Spleen (tissue), 11 donors: ENCODE measurements around the gene CANT1. TPM values are rescaled to one million over a fixed set of nuclear protein-coding genes. Genes with fewer than 3 reads are reported as not detected.
A peak's percentile ranks its signal among the peaks of the same experiment; 100 is the strongest.

ENCODE experiments used
- DNase-seq: peaks from one replicate; pipeline ENCODE4 v3.0.0-alpha.2; 2020
- H3K27ac ChIP-seq, 8 donors: fragments of 200-600 bp; sonication (generic) in 7 of 8; 1 replicate in 4 of 8; 2 replicates in 4 of 8; pipeline versions ENCODE4 v1.5.0 to v1.8.0; 2016 to 2021; ENCODE audit warnings: inconsistent platforms in 4 of 8, mild to moderate bottlenecking in 4 of 8, moderate library complexity in 1 of 8
- H3K27me3 ChIP-seq, 7 donors: fragments of 200-600 bp; sonication (generic) in 6 of 7; replicated peaks in 1 of 7; 1 replicate in 4 of 7; 2 replicates in 3 of 7; pipeline versions ENCODE4 v1.5.0 to v1.8.0; 2016 to 2021; ENCODE audit warnings: inconsistent platforms in 3 of 7, mild to moderate bottlenecking in 1 of 7
- H3K36me3 ChIP-seq, 6 donors: fragments of 200-600 bp; sonication (generic) in 5 of 6; 1 replicate in 4 of 6; 2 replicates in 2 of 6; pipeline versions ENCODE4 v1.5.0 to v1.8.0; 2016 to 2021; ENCODE audit warnings: inconsistent platforms in 2 of 6
- H3K4me1 ChIP-seq, 6 donors: fragments of 200-600 bp; sonication (generic) in 5 of 6; 1 replicate in 3 of 6; 2 replicates in 3 of 6; pipeline versions ENCODE4 v1.5.0 to v1.8.0; 2016 to 2021; ENCODE audit warnings: inconsistent platforms in 3 of 6
- H3K4me3 ChIP-seq, 8 donors: fragments of 200-600 bp; sonication (generic) in 7 of 8; 1 replicate in 4 of 8; 2 replicates in 4 of 8; pipeline versions ENCODE4 v1.5.0 to v1.8.0; 2016 to 2021; ENCODE audit warnings: inconsistent platforms in 4 of 8, mild to moderate bottlenecking in 4 of 8, moderate library complexity in 2 of 8
- H3K9me3 ChIP-seq, 8 donors: fragments of 200-600 bp; sonication (generic) in 7 of 8; 1 replicate in 4 of 8; 2 replicates in 4 of 8; pipeline versions ENCODE4 v1.5.0 to v1.8.0; 2016 to 2021; ENCODE audit warnings: inconsistent platforms in 4 of 8
- POLR2A ChIP-seq, 3 donors: fragments of 450-650 bp; IDR thresholded peaks; one replicate each; pipeline ENCODE4 v1.5.1; 2017; ENCODE audit warnings: antibody characterized with exemption in 3 of 3, mild to moderate bottlenecking in 1 of 3
- POLR2AphosphoS5 ChIP-seq, 3 donors: sonication (generic); formaldehyde crosslinking; IDR thresholded peaks; one replicate each; pipeline ENCODE4 v1.5.1; 2017; ENCODE audit warnings: antibody characterized with exemption in 3 of 3
- WGBS, 5 donors: extraction: QIAGEN DNeasy Blood & Tissue Kit in 3 of 5; methylation state at CpG; one replicate each; pipeline versions ENCODE4 v1.1.5 to v1.1.7; 2013 to 2018; 5-methylcytosine and 5-hydroxymethylcytosine counted together
- intact Hi-C: fragments of 100-400 bp; cut with DNase I; formaldehyde crosslinking; loops from one replicate; pipeline ENCODE4 v1.15.0; 2023; ENCODE audit warnings: low total_unique reads
- polyA plus RNA-seq, 3 donors: library from polyadenylated mRNA; stranded (reverse); fragments of 200-250 nt; gene quantifications; one replicate each; pipeline ENCODE4 v1.2.1, GENCODE V29; 2013
- total RNA-seq, 7 donors: library from RNA; depleted of rRNA in 3 of 7; stranded (reverse); fragments of >200 nt in 3 of 7; fragmentation: NEBNext Ultra II Directional in 4 of 7; extraction: Animal tissue kit (Norgen Biotek cat#: 25700) in 4 of 7; gene quantifications; one replicate each; pipeline versions ENCODE4 v1.1.0 to v1.2.1, GENCODE V29; 2016 to 2021
- TF ChIP-seq, protein P1 (sequence below), 11 experiments: fragments of 200-600 bp in 7 of 11; fragments of 450-650 bp in 4 of 11; sonication (generic) in 4 of 11; IDR thresholded peaks in 8 of 11; conservative IDR thresholded peaks in 3 of 11; 1 replicate in 7 of 11; 2 replicates in 4 of 11; pipeline versions ENCODE4 v1.4.0 to v1.8.0; 2016 to 2021; ENCODE audit warnings: antibody characterized with exemption in 11 of 11, inconsistent platforms in 4 of 11, mild to moderate bottlenecking in 1 of 11
- donor health status: healthy with polysubstance abuse.
- donor health status: DM: no; HTN: no; CAD: no; lungs with moderate emphysema.
- donor health status: DM: no; HTN: no; CAD: no.
- donor health status: Bipolar disorder and iron deficiency.
- donor health status: healthy.
- donor health status: DM: no; HTN: no; CAD: no.
- donor health status: DM: yes; HTN: yes; CAD: no.

The CANT1 gene
- total and polyA plus RNA-seq, 10 donors, result 11.2 to 76.6 (median 50.2) TPM

DNA sequence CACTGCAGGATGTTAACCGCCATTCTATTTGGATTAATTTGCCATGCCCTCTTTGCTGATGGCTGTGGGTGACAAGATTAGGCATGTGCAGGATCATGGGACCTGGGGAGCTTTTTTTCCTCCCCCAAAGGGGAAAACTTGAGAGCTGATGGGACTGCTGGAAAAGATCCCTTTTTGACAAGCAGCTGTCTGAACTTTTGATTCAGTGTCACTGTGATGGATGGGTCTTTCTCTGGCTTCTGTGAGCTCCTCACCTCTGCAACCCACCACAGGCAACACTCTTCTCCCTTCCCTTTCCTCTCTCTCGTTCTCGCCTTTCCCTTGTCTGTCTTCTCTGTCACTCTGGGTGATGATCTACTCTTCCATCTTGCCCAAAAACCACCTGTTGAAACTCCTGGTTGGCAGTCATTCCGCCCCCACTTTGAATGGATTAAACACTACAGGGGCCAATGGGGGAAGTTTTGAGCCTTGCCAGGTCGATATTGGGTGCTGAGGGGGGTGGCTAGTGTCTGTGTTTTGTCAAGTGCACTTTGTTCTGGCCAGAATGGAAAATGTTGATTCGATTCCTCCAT is 3.1 kb upstream of the CANT1 start:
- peak overlapping the region in 5 of 8 donors; percentile 24 to 96 (median 69) for H3K27ac ChIP-seq
- H3K27me3 ChIP-seq, result no peaks in the 10 kb centered on the region
- no peak overlapping the region for H3K4me3 ChIP-seq
- DNase-seq, result no peak
- H3K9me3 ChIP-seq, result peaks cover 0 to 17% (median 9%) of the 10 kb centered on the region in 8 donors
- TF ChIP-seq POLR2AphosphoS5 (IDR thresholded peaks at IDR 0.05), result no peak
- no peak for TF ChIP-seq POLR2A (IDR thresholded peaks at IDR 0.05)
- TF ChIP-seq, protein P1, sequence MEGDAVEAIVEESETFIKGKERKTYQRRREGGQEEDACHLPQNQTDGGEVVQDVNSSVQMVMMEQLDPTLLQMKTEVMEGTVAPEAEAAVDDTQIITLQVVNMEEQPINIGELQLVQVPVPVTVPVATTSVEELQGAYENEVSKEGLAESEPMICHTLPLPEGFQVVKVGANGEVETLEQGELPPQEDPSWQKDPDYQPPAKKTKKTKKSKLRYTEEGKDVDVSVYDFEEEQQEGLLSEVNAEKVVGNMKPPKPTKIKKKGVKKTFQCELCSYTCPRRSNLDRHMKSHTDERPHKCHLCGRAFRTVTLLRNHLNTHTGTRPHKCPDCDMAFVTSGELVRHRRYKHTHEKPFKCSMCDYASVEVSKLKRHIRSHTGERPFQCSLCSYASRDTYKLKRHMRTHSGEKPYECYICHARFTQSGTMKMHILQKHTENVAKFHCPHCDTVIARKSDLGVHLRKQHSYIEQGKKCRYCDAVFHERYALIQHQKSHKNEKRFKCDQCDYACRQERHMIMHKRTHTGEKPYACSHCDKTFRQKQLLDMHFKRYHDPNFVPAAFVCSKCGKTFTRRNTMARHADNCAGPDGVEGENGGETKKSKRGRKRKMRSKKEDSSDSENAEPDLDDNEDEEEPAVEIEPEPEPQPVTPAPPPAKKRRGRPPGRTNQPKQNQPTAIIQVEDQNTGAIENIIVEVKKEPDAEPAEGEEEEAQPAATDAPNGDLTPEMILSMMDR (IDR thresholded peaks at IDR 0.05 in 8 of 11, conservative IDR thresholded peaks at IDR 0.05 in 3 of 11), result no peak
- intact Hi-C loops, result no loop called here
- H3K4me1 ChIP-seq, result peaks cover 18 to 36% (median 25%) of the 10 kb centered on the region in 6 donors
- H3K36me3 ChIP-seq, result peaks cover 0 to 5% (median 0%) of the 10 kb centered on the region in 6 donors
- 72 to 84% (median 81%) methylated on average over 6 of the region's 6 CpGs for WGBS, 5 donors

DNA sequence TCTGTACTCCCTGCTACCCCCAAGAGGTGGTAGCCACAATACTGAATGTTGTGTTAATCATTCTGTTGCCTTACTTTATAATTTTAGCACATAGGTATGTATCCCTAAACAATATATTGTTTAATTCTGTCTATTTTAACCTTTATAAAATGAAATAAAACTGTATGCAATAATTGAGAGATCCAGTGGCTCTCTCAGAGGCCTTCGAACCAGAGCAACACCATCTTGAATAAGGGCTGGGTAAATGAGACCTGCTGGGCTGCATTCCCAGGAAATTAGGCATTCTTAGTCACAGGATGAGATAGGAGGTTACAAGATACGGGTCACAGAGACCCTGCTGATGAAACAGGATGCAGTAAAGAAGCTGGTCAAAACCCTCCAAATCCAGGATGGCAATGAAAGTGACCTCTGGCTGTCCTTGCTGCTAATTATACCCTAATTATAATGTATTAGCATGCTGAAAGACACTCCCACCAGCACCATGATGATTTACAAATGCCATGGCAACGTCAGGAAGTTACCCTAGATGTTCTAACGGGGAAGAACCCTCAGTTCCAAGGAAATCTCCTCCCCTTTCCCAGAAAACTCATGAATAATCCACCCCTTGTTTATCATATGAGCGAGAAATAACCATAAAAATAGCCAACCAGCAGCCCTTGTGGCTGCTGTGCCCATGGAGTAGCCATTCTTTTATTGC is 2.0 kb upstream of the CANT1 start:
- H3K4me1 ChIP-seq, result peaks cover 29 to 47% (median 35%) of the 10 kb centered on the region in 6 donors
- no peaks in the 10 kb centered on the region for H3K27me3 ChIP-seq
- intact Hi-C loops, result no loop called here
- H3K36me3 ChIP-seq, result peaks cover 0 to 14% (median 0%) of the 10 kb centered on the region in 6 donors
- TF ChIP-seq POLR2AphosphoS5 (IDR thresholded peaks at IDR 0.05) (peak in 1 of 3 donors; percentile 56), POLR2A (IDR thresholded peaks at IDR 0.05) (no peak)
- TF ChIP-seq, protein P1 (IDR thresholded peaks at IDR 0.05 in 8 of 11, conservative IDR thresholded peaks at IDR 0.05 in 3 of 11), result no peak
- H3K4me3 ChIP-seq, result no peak overlapping the region
- H3K27ac ChIP-seq, result peak overlapping the region in 7 of 8 donors; percentile 38 to 96 (median 58)
- 50 to 65% (median 57%) methylated on average over 5 of the region's 5 CpGs for WGBS, 5 donors
- H3K9me3 ChIP-seq, result peaks cover 0 to 17% (median 9%) of the 10 kb centered on the region in 8 donors
- DNase-seq, result peak; percentile 4

DNA sequence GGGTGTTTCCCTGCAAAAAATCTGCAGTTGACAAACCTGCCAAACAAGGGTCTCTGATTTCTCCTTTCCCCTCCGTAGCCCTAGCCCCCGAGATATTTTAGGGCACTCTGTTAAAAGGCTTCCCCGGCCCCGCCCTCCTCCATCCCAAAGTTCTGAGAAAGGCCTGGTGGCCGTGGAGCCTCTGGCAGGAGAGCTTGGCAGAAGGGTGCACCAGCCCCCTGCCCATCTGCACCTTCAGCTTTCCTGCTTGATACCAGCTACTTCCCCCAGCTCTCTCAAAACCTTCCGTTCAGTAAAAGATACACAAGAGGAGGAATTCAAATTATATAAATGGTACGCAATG is 711 bp upstream of the CANT1 start:
- Histone ChIP-seq H3K27ac (peak overlapping the region; percentile 78 to 97 (median 94)), H3K4me1 (peaks cover 41 to 60% (median 49%) of the 10 kb centered on the region in 6 donors), H3K4me3 (peak overlapping the region in 6 of 8 donors; percentile 56 to 92 (median 68)), H3K27me3 (no peaks in the 10 kb centered on the region), H3K36me3 (peaks cover 0 to 17% (median 0%) of the 10 kb centered on the region in 6 donors), H3K9me3 (peaks cover 0 to 6% (median under 1%) of the 10 kb centered on the region in 8 donors)
- TF ChIP-seq, protein P1 (IDR thresholded peaks at IDR 0.05 in 8 of 11, conservative IDR thresholded peaks at IDR 0.05 in 3 of 11), result no peak
- TF ChIP-seq POLR2A (IDR thresholded peaks at IDR 0.05) (no peak), POLR2AphosphoS5 (IDR thresholded peaks at IDR 0.05) (no peak)
- intact Hi-C loops, result no loop called here
- peak; percentile 73 for DNase-seq
- 56 to 69% (median 64%) methylated on average over 7 of the region's 7 CpGs for WGBS, 5 donors
